Subcutaneous adipose tissue (tissue), 4 donors: ENCODE measurements around the gene OR10A6. TPM values are rescaled to one million over a fixed set of nuclear protein-coding genes. Genes with fewer than 3 reads are reported as not detected.

Source experiments
- total RNA-seq, 4 donors: library from RNA; depleted of rRNA; stranded (reverse); fragments of >200 nt; gene quantifications; one replicate each; pipeline ENCODE4 v1.1.0, GENCODE V29; 2016
- TF ChIP-seq, protein P1 (sequence below): fragments of 450-650 bp; IDR thresholded peaks from one replicate; pipeline ENCODE4 v1.5.1; 2016; ENCODE audit warnings: low read depth, mild to moderate bottlenecking, control low read depth, antibody characterized with exemption, moderate library complexity

The OR10A6 gene
- total RNA-seq, 4 donors from 2014 or later: not detected

DNA sequence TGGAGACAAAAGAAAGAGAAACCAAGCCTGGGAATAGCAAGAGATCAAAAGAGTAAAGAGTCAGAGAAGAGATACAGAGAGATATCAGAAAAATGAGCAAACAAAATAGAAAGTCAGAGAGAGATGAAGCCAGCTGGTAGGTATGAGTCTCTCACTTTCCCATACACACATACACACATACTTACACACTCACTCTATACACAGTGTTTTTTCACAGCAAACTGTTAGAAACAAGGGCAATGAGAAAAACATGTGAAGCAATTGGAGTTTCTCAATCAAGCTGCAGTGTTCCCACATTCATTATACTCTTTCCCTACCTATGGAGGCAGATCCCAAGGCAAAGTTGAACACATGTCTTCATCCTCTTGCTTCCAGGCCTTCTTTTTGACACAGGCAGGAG, 36.8 kb upstream of the OR10A6 start:
- TF ChIP-seq, protein P1, sequence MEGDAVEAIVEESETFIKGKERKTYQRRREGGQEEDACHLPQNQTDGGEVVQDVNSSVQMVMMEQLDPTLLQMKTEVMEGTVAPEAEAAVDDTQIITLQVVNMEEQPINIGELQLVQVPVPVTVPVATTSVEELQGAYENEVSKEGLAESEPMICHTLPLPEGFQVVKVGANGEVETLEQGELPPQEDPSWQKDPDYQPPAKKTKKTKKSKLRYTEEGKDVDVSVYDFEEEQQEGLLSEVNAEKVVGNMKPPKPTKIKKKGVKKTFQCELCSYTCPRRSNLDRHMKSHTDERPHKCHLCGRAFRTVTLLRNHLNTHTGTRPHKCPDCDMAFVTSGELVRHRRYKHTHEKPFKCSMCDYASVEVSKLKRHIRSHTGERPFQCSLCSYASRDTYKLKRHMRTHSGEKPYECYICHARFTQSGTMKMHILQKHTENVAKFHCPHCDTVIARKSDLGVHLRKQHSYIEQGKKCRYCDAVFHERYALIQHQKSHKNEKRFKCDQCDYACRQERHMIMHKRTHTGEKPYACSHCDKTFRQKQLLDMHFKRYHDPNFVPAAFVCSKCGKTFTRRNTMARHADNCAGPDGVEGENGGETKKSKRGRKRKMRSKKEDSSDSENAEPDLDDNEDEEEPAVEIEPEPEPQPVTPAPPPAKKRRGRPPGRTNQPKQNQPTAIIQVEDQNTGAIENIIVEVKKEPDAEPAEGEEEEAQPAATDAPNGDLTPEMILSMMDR: no peak

DNA sequence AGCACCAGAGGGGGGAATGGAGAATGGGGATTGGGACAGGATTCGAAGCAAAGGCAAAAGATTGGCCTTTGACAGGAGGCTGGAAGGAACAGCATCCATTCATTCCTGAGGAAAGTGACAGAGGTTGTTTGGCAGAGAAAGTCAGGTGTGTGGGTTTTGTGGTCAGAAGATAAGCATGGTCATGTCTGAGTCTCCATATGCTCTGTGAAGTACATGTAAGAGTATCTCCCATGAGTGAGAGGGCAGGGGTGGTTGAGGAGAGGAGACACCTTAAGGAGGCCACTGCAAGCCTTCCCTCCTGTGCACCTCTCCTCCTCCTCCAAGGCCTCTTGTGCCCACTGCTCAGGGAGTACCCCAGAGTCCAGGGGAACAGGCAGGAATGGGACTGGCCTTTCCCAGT, 36.0 kb upstream of the OR10A6 start:
- TF ChIP-seq, protein P1: no peak

GRCh38 chr11:7965386-7965785, 34.3 kb upstream of the OR10A6 start, which contains the start of gene NLRP10:
TSS of gene NLRP10 (minus strand) at chr11:7965447. CDS start at chr11:7963495, 1,952 bp downstream.
- TF ChIP-seq, protein P1: no peak

GRCh38 chr11:7964873-7965272, 33.8 kb upstream of the OR10A6 start:
- TF ChIP-seq, protein P1: no peak

DNA sequence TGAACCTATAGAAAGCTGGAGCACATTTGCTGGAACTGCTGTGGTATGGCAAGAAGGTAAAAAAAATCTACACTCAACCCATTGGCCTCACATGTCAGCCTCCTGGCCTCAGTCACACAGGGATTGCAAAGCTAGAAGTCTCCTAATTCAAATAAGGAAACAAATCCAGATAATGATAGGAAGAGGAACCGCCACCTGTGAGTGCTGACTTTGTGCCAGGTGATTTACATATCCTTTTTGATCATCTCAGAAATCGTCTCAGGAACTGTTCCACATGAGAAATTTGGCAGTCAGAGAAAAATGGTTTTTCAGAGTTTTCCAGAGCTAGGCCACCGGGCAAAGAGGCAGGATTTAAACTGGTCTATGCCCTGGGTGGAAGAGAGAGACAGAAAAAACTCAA, 33.2 kb upstream of the OR10A6 start:
- TF ChIP-seq, protein P1: no peak

- TF ChIP-seq, protein P1: no peak
These were observed 24.1 kb upstream of the OR10A6 start for GRCh38 chr11:7955191-7955590.

DNA sequence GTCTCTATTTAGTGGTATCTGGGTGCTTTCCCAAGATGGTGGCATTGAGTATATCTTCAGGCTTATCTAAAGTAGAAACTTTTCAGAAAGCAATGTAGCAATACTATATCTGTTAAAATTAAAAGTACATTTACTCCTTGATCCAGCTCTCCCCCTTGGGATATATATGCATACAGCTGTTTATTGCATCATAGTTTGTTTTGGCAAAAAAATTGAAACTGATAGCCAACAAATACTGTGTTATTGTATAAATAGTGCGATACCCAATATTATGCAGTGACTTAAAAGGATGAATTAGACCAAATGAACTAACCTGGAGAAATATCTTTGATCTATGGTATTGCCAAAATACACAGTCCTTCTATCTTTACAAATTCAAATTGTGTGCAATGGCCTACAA, 18.9 kb upstream of the OR10A6 start:
- TF ChIP-seq, protein P1: no peak
